ENCODE results near the gene FAM3D.

FAM3D gene

GRCh38 chr3:58630076-58630709 is 36.4 kb downstream of the FAM3D start:
- Histone ChIP-seq H3K9ac (ENCODE audit: low read depth in 1 of 2, low read length in 2 of 2) (no peak overlapping the region), H3K27me3 (ENCODE audit: control insufficient read depth in 1 of 2, insufficient read depth in 2 of 2, low read length in 2 of 2) (no peaks in the 10 kb centered on the region), H3K4me3 (ENCODE audit: low read depth in 1 of 2, low read length in 2 of 2) (no peak overlapping the region), H3K27ac (ENCODE audit: low read depth, low read length) (no peak overlapping the region), H3K36me3 (ENCODE audit: control insufficient read depth in 1 of 2, insufficient read depth in 2 of 2, low read length in 2 of 2) (peaks cover 4 to 9% of the 10 kb centered on the region in 2 donors), H3K9me3 (ENCODE audit: control insufficient read depth in 1 of 2, low read length in 2 of 2) (no peaks in the 10 kb centered on the region), H3K4me1 (ENCODE audit: control insufficient read depth in 1 of 2, insufficient read depth in 2 of 2, low read length in 2 of 2) (peaks cover 30 to 32% of the 10 kb centered on the region in 2 donors)

DNA sequence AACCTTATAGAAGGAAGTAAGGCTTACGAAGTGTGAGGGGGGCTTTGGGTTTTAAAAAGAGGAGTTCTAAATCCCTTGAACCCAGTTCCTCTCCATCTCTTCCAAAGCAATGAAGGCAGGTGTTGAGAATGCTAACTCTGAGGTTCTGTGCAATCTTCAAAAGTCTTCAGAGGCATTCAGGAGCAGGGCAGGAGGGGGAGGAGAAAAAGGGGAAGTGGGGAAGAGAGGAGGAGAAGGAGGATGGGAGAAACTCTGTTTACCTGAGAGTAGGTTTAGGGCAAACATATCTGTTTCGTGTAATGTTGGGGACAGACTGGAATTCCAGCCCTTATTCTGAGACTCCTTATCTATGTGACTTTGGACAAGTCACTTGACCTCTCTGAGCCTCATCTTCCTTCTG is 36.9 kb downstream of the FAM3D start:
- Histone ChIP-seq H3K4me1 (ENCODE audit: control insufficient read depth in 1 of 2, insufficient read depth in 2 of 2, low read length in 2 of 2) (peaks cover 30 to 32% of the 10 kb centered on the region in 2 donors), H3K4me3 (ENCODE audit: low read depth in 1 of 2, low read length in 2 of 2) (no peak overlapping the region), H3K9ac (ENCODE audit: low read depth in 1 of 2, low read length in 2 of 2) (no peak overlapping the region), H3K27ac (ENCODE audit: low read depth, low read length) (no peak overlapping the region), H3K36me3 (ENCODE audit: control insufficient read depth in 1 of 2, insufficient read depth in 2 of 2, low read length in 2 of 2) (peaks cover 4 to 8% of the 10 kb centered on the region in 2 donors), H3K27me3 (ENCODE audit: control insufficient read depth in 1 of 2, insufficient read depth in 2 of 2, low read length in 2 of 2) (no peaks in the 10 kb centered on the region), H3K9me3 (ENCODE audit: control insufficient read depth in 1 of 2, low read length in 2 of 2) (no peaks in the 10 kb centered on the region)

- peaks cover 0 to 2% of the 10 kb centered on the region in 2 donors for H3K36me3 ChIP-seq (ENCODE audit: control insufficient read depth in 1 of 2, insufficient read depth in 2 of 2, low read length in 2 of 2)
- no peaks in the 10 kb centered on the region for H3K27me3 ChIP-seq (ENCODE audit: control insufficient read depth in 1 of 2, insufficient read depth in 2 of 2, low read length in 2 of 2)
- H3K27ac ChIP-seq (ENCODE audit: low read depth, low read length): no peak overlapping the region
These were observed 37.6 kb downstream of the FAM3D start for GRCh38 chr3:58628823-58629562.

DNA sequence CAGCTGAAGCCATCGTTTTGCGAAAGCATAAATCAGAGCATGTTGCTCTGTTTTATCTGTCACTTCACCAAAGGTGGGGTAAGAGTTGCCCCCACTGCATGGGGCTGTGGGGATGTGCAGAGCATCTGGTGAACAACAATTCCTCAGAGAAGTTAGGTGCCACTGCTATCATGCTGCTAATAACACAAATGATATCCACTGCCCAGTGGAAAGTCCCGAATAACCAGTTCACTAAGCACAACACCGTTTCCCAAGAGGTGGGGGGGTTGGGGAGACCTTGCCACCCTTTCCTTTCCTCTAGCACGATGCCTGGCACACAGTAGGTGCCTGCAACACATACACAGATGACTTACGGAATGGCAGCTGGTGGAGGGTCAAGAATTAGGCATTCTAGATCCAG is 38.6 kb downstream of the FAM3D start:
- Histone ChIP-seq H3K36me3 (ENCODE audit: control insufficient read depth in 1 of 2, insufficient read depth in 2 of 2, low read length in 2 of 2) (no peaks in the 10 kb centered on the region), H3K9me3 (ENCODE audit: control insufficient read depth in 1 of 2, low read length in 2 of 2) (no peaks in the 10 kb centered on the region), H3K27ac (ENCODE audit: low read depth, low read length) (no peak overlapping the region), H3K4me1 (ENCODE audit: control insufficient read depth in 1 of 2, insufficient read depth in 2 of 2, low read length in 2 of 2) (peaks cover 30 to 32% of the 10 kb centered on the region in 2 donors), H3K4me3 (ENCODE audit: low read depth in 1 of 2, low read length in 2 of 2) (no peak overlapping the region), H3K9ac (ENCODE audit: low read depth in 1 of 2, low read length in 2 of 2) (peak overlapping the region in 1 of 2 donors; percentile 27), H3K27me3 (ENCODE audit: control insufficient read depth in 1 of 2, insufficient read depth in 2 of 2, low read length in 2 of 2) (no peaks in the 10 kb centered on the region)

More at GRCh38 chr3:58628823-58629562, 37.6 kb downstream of the FAM3D start:
- no peaks in the 10 kb centered on the region for H3K9me3 ChIP-seq (ENCODE audit: control insufficient read depth in 1 of 2, low read length in 2 of 2)
- H3K4me1 ChIP-seq (ENCODE audit: control insufficient read depth in 1 of 2, insufficient read depth in 2 of 2, low read length in 2 of 2): peaks cover 30 to 32% of the 10 kb centered on the region in 2 donors
- no peak overlapping the region for H3K4me3 ChIP-seq (ENCODE audit: low read depth in 1 of 2, low read length in 2 of 2)
- H3K9ac ChIP-seq (ENCODE audit: low read depth in 1 of 2, low read length in 2 of 2): no peak overlapping the region

DNA sequence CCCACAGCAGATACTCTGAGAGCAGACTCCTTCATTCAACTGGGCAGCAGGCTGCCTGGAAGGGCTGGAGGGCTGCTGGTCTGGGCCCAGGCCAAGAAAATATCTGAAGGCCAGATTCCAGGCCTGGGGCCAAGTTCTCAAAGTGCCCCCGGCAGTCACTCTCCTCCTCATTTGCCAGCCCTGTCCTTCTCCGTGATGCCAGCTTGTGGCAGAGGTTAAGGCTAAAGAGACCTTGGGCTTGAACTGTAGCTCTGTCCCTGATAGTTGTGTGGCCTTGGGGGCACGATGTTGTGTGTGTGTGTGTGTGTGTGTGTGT is 39.0 kb downstream of the FAM3D start:
- H3K36me3 ChIP-seq (ENCODE audit: control insufficient read depth in 1 of 2, insufficient read depth in 2 of 2, low read length in 2 of 2): no peaks in the 10 kb centered on the region
- no peak overlapping the region for H3K9ac ChIP-seq (ENCODE audit: low read depth in 1 of 2, low read length in 2 of 2)
- H3K9me3 ChIP-seq (ENCODE audit: control insufficient read depth in 1 of 2, low read length in 2 of 2): no peaks in the 10 kb centered on the region
- no peak overlapping the region for H3K27ac ChIP-seq (ENCODE audit: low read depth, low read length)
- no peaks in the 10 kb centered on the region for H3K27me3 ChIP-seq (ENCODE audit: control insufficient read depth in 1 of 2, insufficient read depth in 2 of 2, low read length in 2 of 2)
- H3K4me1 ChIP-seq (ENCODE audit: control insufficient read depth in 1 of 2, insufficient read depth in 2 of 2, low read length in 2 of 2): peaks cover 30 to 32% of the 10 kb centered on the region in 2 donors
- H3K4me3 ChIP-seq (ENCODE audit: low read depth in 1 of 2, low read length in 2 of 2): no peak overlapping the region

GRCh38 chr3:58626841-58627569 is 39.6 kb downstream of the FAM3D start:
- Histone ChIP-seq H3K27ac (ENCODE audit: low read depth, low read length) (no peak overlapping the region), H3K36me3 (ENCODE audit: control insufficient read depth in 1 of 2, insufficient read depth in 2 of 2, low read length in 2 of 2) (no peaks in the 10 kb centered on the region), H3K9me3 (ENCODE audit: control insufficient read depth in 1 of 2, low read length in 2 of 2) (no peaks in the 10 kb centered on the region), H3K4me1 (ENCODE audit: control insufficient read depth in 1 of 2, insufficient read depth in 2 of 2, low read length in 2 of 2) (peaks cover 30 to 32% of the 10 kb centered on the region in 2 donors), H3K4me3 (ENCODE audit: low read depth in 1 of 2, low read length in 2 of 2) (no peak overlapping the region), H3K27me3 (ENCODE audit: control insufficient read depth in 1 of 2, insufficient read depth in 2 of 2, low read length in 2 of 2) (no peaks in the 10 kb centered on the region), H3K9ac (ENCODE audit: low read depth in 1 of 2, low read length in 2 of 2) (no peak overlapping the region)

DNA sequence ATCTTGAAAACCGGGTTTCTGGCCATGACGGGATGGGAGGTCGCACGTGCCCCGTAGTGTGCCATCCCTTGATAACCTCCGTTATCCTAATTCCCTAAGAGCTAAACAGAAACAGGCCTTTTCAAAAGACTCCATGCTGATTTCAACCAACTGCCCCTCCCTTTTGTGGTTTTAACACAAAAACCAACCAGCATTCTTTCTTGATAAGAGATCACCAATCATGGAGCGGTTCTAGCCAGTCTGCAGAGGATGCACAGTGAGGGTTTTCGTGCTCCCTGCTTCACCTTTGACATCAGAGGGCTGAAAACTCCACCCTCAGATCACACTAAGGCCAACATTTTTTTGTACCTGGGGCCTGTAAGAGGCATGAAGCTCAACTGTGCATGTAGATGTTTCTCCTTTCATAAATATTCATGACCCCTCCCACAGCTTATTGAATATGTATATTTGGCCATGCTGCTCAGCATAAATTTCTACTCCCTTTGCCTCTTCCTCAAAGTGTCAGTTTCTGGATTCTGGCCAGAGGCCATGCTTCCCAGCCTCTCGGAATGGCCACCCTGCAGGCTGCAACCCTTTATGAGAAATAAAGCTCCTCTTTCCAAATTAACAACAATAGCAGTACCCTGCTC is 41.3 kb downstream of the FAM3D start:
- H3K9me3 ChIP-seq (ENCODE audit: control insufficient read depth in 1 of 2, low read length in 2 of 2): no peaks in the 10 kb centered on the region
- H3K4me1 ChIP-seq (ENCODE audit: control insufficient read depth in 1 of 2, insufficient read depth in 2 of 2, low read length in 2 of 2): peaks cover 30% of the 10 kb centered on the region in 2 donors
- no peak overlapping the region for H3K27ac ChIP-seq (ENCODE audit: low read depth, low read length)
- H3K27me3 ChIP-seq (ENCODE audit: control insufficient read depth in 1 of 2, insufficient read depth in 2 of 2, low read length in 2 of 2): no peaks in the 10 kb centered on the region
- H3K4me3 ChIP-seq (ENCODE audit: low read depth in 1 of 2, low read length in 2 of 2): no peak overlapping the region
- no peaks in the 10 kb centered on the region for H3K36me3 ChIP-seq (ENCODE audit: control insufficient read depth in 1 of 2, insufficient read depth in 2 of 2, low read length in 2 of 2)
- no peak overlapping the region for H3K9ac ChIP-seq (ENCODE audit: low read depth in 1 of 2, low read length in 2 of 2)

DNA sequence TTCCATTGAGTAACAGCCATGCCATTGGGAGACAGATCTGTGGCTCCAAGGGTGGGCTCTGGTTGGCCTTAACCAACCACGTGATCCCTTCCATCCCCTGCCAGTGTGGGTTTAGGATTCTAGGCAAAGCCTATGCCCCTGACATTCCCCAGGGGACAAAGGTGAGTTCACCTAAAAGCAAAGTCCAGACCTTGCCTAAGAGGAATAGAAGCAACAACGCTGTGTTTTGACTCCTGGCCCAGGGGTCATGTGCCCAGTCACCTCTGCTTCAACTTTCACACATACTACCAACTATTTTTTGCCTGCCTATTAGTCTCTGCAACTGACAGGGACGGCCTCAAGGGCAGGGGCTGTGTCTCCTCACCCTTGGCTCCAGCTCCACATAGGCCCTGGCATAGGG is 42.0 kb downstream of the FAM3D start:
- H3K4me3 ChIP-seq (ENCODE audit: low read depth in 1 of 2, low read length in 2 of 2): no peak overlapping the region
- H3K4me1 ChIP-seq (ENCODE audit: control insufficient read depth in 1 of 2, insufficient read depth in 2 of 2, low read length in 2 of 2): peaks cover 22 to 24% of the 10 kb centered on the region in 2 donors
- H3K9ac ChIP-seq (ENCODE audit: low read depth in 1 of 2, low read length in 2 of 2): no peak overlapping the region
- H3K27me3 ChIP-seq (ENCODE audit: control insufficient read depth in 1 of 2, insufficient read depth in 2 of 2, low read length in 2 of 2): no peaks in the 10 kb centered on the region
- H3K9me3 ChIP-seq (ENCODE audit: control insufficient read depth in 1 of 2, low read length in 2 of 2): no peaks in the 10 kb centered on the region
- no peaks in the 10 kb centered on the region for H3K36me3 ChIP-seq (ENCODE audit: control insufficient read depth in 1 of 2, insufficient read depth in 2 of 2, low read length in 2 of 2)
- no peak overlapping the region for H3K27ac ChIP-seq (ENCODE audit: low read depth, low read length)

DNA sequence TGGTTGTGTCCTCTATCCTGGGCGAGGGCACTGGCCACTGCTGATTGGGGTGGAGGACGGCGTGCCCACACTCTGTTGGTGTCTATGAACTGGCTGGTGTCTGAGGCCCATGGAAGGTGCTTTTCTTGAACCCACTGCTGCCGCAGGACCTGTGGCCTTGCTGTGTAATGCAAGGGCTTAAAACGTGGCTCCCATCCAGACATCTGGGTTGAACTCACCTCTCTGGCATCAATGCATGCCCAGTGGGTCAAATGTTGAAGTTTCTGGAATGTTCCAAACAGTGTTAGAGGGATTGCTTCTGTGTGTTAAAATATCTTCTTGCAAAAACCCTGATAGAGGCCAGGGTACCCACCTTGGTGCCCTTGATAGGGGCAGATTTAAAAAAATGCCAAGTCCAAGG is 42.6 kb downstream of the FAM3D start:
- Histone ChIP-seq H3K27ac (ENCODE audit: low read depth, low read length) (no peak overlapping the region), H3K9me3 (ENCODE audit: control insufficient read depth in 1 of 2, low read length in 2 of 2) (no peaks in the 10 kb centered on the region), H3K36me3 (ENCODE audit: control insufficient read depth in 1 of 2, insufficient read depth in 2 of 2, low read length in 2 of 2) (no peaks in the 10 kb centered on the region), H3K27me3 (ENCODE audit: control insufficient read depth in 1 of 2, insufficient read depth in 2 of 2, low read length in 2 of 2) (no peaks in the 10 kb centered on the region), H3K4me1 (ENCODE audit: control insufficient read depth in 1 of 2, insufficient read depth in 2 of 2, low read length in 2 of 2) (peaks cover 16 to 19% of the 10 kb centered on the region in 2 donors), H3K9ac (ENCODE audit: low read depth in 1 of 2, low read length in 2 of 2) (no peak overlapping the region), H3K4me3 (ENCODE audit: low read depth in 1 of 2, low read length in 2 of 2) (no peak overlapping the region)

GRCh38 chr3:58623478-58623877 is 43.1 kb downstream of the FAM3D start:
- Histone ChIP-seq H3K9me3 (ENCODE audit: control insufficient read depth in 1 of 2, low read length in 2 of 2) (no peaks in the 10 kb centered on the region), H3K9ac (ENCODE audit: low read depth in 1 of 2, low read length in 2 of 2) (no peak overlapping the region), H3K36me3 (ENCODE audit: control insufficient read depth in 1 of 2, insufficient read depth in 2 of 2, low read length in 2 of 2) (no peaks in the 10 kb centered on the region), H3K27me3 (ENCODE audit: control insufficient read depth in 1 of 2, insufficient read depth in 2 of 2, low read length in 2 of 2) (no peaks in the 10 kb centered on the region), H3K27ac (ENCODE audit: low read depth, low read length) (no peak overlapping the region), H3K4me1 (ENCODE audit: control insufficient read depth in 1 of 2, insufficient read depth in 2 of 2, low read length in 2 of 2) (peaks cover 11 to 14% of the 10 kb centered on the region in 2 donors), H3K4me3 (ENCODE audit: low read depth in 1 of 2, low read length in 2 of 2) (no peak overlapping the region)
